Activated CD4-positive, alpha-beta T cell treated with anti-CD3 and anti-CD28 coated beads, Interleukin-2, amount 50 U/mL, for 48 hours (primary cell): ENCODE results near the gene HSD3B1.

Experiments
- DNase-seq, 2 experiments: peaks; one replicate each; pipeline ENCODE4 v3.0.0-alpha.2; 2020

Gene HSD3B1

GRCh38 chr1:119506941-119507340 lies at the start of gene HSD3B1:
TSS of gene HSD3B1 (plus strand) at chr1:119507210. CDS start at chr1:119507477, 267 bp downstream.
- no peak for DNase-seq

- DNase-seq, result no peak
Measured at GRCh38 chr1:119462964-119463363, 44.0 kb upstream of the HSD3B1 start.

- DNase-seq, result no peak
Measured at GRCh38 chr1:119463569-119463968, 43.4 kb upstream of the HSD3B1 start.

GRCh38 chr1:119466445-119466844 lies 40.6 kb upstream of the HSD3B1 start:
- DNase-seq, result no peak

- no peak for DNase-seq
Measured at GRCh38 chr1:119467219-119467618, 39.8 kb upstream of the HSD3B1 start.

GRCh38 chr1:119467857-119468668 lies 38.9 kb upstream of the HSD3B1 start:
- DNase-seq, result no peak

- DNase-seq, result no peak
Measured at GRCh38 chr1:119469741-119470140, 37.3 kb upstream of the HSD3B1 start.

GRCh38 chr1:119470377-119470776 lies 36.6 kb upstream of the HSD3B1 start:
- no peak for DNase-seq

- no peak for DNase-seq
Measured at GRCh38 chr1:119470958-119471357, 36.1 kb upstream of the HSD3B1 start.

- no peak for DNase-seq
Measured at GRCh38 chr1:119471566-119471965, 35.4 kb upstream of the HSD3B1 start.

GRCh38 chr1:119472080-119472818 lies 34.8 kb upstream of the HSD3B1 start:
- DNase-seq, result no peak

- DNase-seq, result no peak
Measured at GRCh38 chr1:119472819-119473175, 34.2 kb upstream of the HSD3B1 start.

GRCh38 chr1:119475866-119476439 lies 31.1 kb upstream of the HSD3B1 start:
- peak; percentile 21 to 38 for DNase-seq

- DNase-seq, result no peak
Measured at GRCh38 chr1:119477710-119478109, 29.3 kb upstream of the HSD3B1 start.

GRCh38 chr1:119480175-119480574 lies 26.8 kb upstream of the HSD3B1 start:
- DNase-seq, result no peak

GRCh38 chr1:119481951-119482350 lies 25.1 kb upstream of the HSD3B1 start:
- DNase-seq, result no peak

- DNase-seq, result no peak
Measured at GRCh38 chr1:119482517-119483425, 24.2 kb upstream of the HSD3B1 start.

- no peak for DNase-seq
Measured at GRCh38 chr1:119483441-119484200, 23.4 kb upstream of the HSD3B1 start.

GRCh38 chr1:119485201-119485600 lies 21.8 kb upstream of the HSD3B1 start:
- no peak for DNase-seq

GRCh38 chr1:119488216-119488615 lies 18.8 kb upstream of the HSD3B1 start:
- DNase-seq, result no peak

- DNase-seq, result no peak
Measured at GRCh38 chr1:119489201-119489600, 17.8 kb upstream of the HSD3B1 start.

GRCh38 chr1:119490925-119491324 lies 16.1 kb upstream of the HSD3B1 start:
- DNase-seq, result no peak
